H9 (cell line): ENCODE results near the gene LAMB4. TPM values are rescaled to one million over a fixed set of nuclear protein-coding genes. Genes with fewer than 3 reads are reported as not detected.

Experiments
- DNase-seq: peaks from one replicate; pipeline ENCODE4 v3.0.0-alpha.2; 2017
- H2AFZ ChIP-seq: one replicate; pipeline ENCODE4 v1.6.1; 2013; ENCODE audit warnings: mild to moderate bottlenecking, low read length, control low read depth, moderate library complexity
- H2AK5ac ChIP-seq: 2 replicates; pipeline ENCODE4 v1.6.1; 2013; ENCODE audit warnings: low read length, control low read depth, mixed read lengths; ENCODE audit not compliant: insufficient read length
- H2BK120ac ChIP-seq: one replicate; pipeline ENCODE4 v1.6.1; 2013; ENCODE audit warnings: low read depth, mild to moderate bottlenecking, low read length, control low read depth, inconsistent platforms; ENCODE audit not compliant: poor library complexity, severe bottlenecking
- H2BK12ac ChIP-seq: 2 replicates; pipeline ENCODE4 v1.6.1; 2013; ENCODE audit warnings: low read length, control low read depth, mixed read lengths, low read depth; ENCODE audit not compliant: insufficient read length
- H2BK15ac ChIP-seq: 2 replicates; pipeline ENCODE4 v1.6.1; 2013; ENCODE audit warnings: low read depth, low read length, control low read depth
- H2BK20ac ChIP-seq: one replicate; pipeline ENCODE4 v1.6.1; 2013; ENCODE audit warnings: low read depth, mild to moderate bottlenecking, low read length, control low read depth, inconsistent platforms; ENCODE audit not compliant: poor library complexity, severe bottlenecking
- H2BK5ac ChIP-seq: 2 replicates; pipeline ENCODE4 v1.6.1; 2013; ENCODE audit warnings: low read length, control low read depth, mixed read lengths; ENCODE audit not compliant: insufficient read length
- H3K14ac ChIP-seq: 2 replicates; pipeline ENCODE4 v1.6.1; 2013; ENCODE audit warnings: low read length, control low read depth; ENCODE audit not compliant: insufficient read depth
- H3K18ac ChIP-seq: 2 replicates; pipeline ENCODE4 v1.6.1; 2013; ENCODE audit warnings: low read depth, mild to moderate bottlenecking, mixed read lengths, low read length, control low read depth; ENCODE audit not compliant: insufficient read length
- H3K23ac ChIP-seq: 2 replicates; pipeline ENCODE4 v1.6.1; 2013; ENCODE audit warnings: low read length, control low read depth, mixed read lengths, low read depth; ENCODE audit not compliant: insufficient read length
- H3K23me2 ChIP-seq: 2 replicates; pipeline ENCODE4 v1.6.1; 2013; ENCODE audit warnings: low read depth, mild to moderate bottlenecking, mixed read lengths, low read length, control low read depth; ENCODE audit not compliant: insufficient read length, poor library complexity, severe bottlenecking
- H3K27ac ChIP-seq: 2 replicates; pipeline ENCODE4 v1.5.1; 2013; ENCODE audit warnings: low read length, control low read depth, mixed read lengths, low read depth; ENCODE audit not compliant: insufficient read length
- H3K27me3 ChIP-seq: 2 replicates; pipeline ENCODE4 v1.6.1; 2013; ENCODE audit warnings: low read length, control low read depth, inconsistent platforms; ENCODE audit not compliant: insufficient read depth
- H3K4ac ChIP-seq: 2 replicates; pipeline ENCODE4 v1.6.1; 2013; ENCODE audit warnings: low read depth, mild to moderate bottlenecking, control low read depth, inconsistent platforms, low read length, moderate library complexity
- H3K4me1 ChIP-seq: 2 replicates; pipeline ENCODE4 v1.6.1; 2013; ENCODE audit warnings: low read length, control low read depth, inconsistent platforms; ENCODE audit not compliant: insufficient read depth
- H3K4me2 ChIP-seq: 2 replicates; pipeline ENCODE4 v1.6.1; 2013; ENCODE audit warnings: low read length, control low read depth, mixed read lengths; ENCODE audit not compliant: insufficient read length, insufficient read depth
- H3K56ac ChIP-seq: 2 replicates; pipeline ENCODE4 v1.6.1; 2013; ENCODE audit warnings: low read depth, mild to moderate bottlenecking, mixed read lengths, low read length, control low read depth; ENCODE audit not compliant: insufficient read length
- H3K79me1 ChIP-seq: 2 replicates; pipeline ENCODE4 v1.6.1; 2013; ENCODE audit warnings: low read depth, mild to moderate bottlenecking, moderate library complexity, low read length, control low read depth, inconsistent platforms; ENCODE audit not compliant: insufficient read depth, poor library complexity, severe bottlenecking
- H3K79me2 ChIP-seq: 2 replicates; pipeline ENCODE4 v1.6.1; 2013; ENCODE audit warnings: low read length, control low read depth, inconsistent platforms; ENCODE audit not compliant: insufficient read depth
- H3K9ac ChIP-seq: 2 replicates; pipeline ENCODE4 v1.6.1; 2013; ENCODE audit warnings: low read length, control low read depth, mixed read lengths; ENCODE audit not compliant: insufficient read length; ENCODE audit errors: extremely low read depth
- H3K9me3 ChIP-seq: one replicate; pipeline ENCODE4 v1.6.1; 2013; ENCODE audit warnings: low read depth, low read length, inconsistent platforms; ENCODE audit not compliant: control insufficient read depth
- H3T11ph ChIP-seq: one replicate; pipeline ENCODE4 v1.6.1; 2013; ENCODE audit warnings: mild to moderate bottlenecking, low read length, control low read depth, inconsistent platforms
- H4K20me1 ChIP-seq: one replicate; pipeline ENCODE4 v1.6.1; 2013; ENCODE audit not compliant: control insufficient read depth, insufficient read length, insufficient read depth
- H4K5ac ChIP-seq: 2 replicates; pipeline ENCODE4 v1.6.1; 2013; ENCODE audit warnings: low read depth, mild to moderate bottlenecking, mixed read lengths, low read length, control low read depth; ENCODE audit not compliant: insufficient read length
- H4K8ac ChIP-seq: replicated peaks from 2 replicates; pipeline ENCODE4 v1.6.1; 2013; ENCODE audit warnings: low read length, control low read depth, mixed read lengths, low read depth; ENCODE audit not compliant: insufficient read length
- H4K91ac ChIP-seq: 2 replicates; pipeline ENCODE4 v1.6.1; 2013; ENCODE audit warnings: low read depth, mild to moderate bottlenecking, moderate library complexity, mixed read lengths, low read length, control low read depth; ENCODE audit not compliant: insufficient read length
- H3K27ac Mint-ChIP-seq, 3 experiments: 2 replicates in 2 of 3; 3 replicates in 1 of 3; pipeline ENCODE4 v1.8.0; 2020 to 2021; ENCODE audit warnings: mixed read lengths in 3 of 3, mild to moderate bottlenecking in 1 of 3, moderate library complexity in 1 of 3
- H3K27me3 Mint-ChIP-seq: 2 replicates; pipeline ENCODE4 v1.8.0; 2021; ENCODE audit warnings: low read depth, mild to moderate bottlenecking, moderate library complexity, mixed read lengths
- H3K36me3 Mint-ChIP-seq, 3 experiments: 2 replicates in 2 of 3; 3 replicates in 1 of 3; pipeline ENCODE4 v1.8.0; 2020 to 2021; ENCODE audit warnings: low read depth in 3 of 3, mixed read lengths in 3 of 3; ENCODE audit not compliant: insufficient read depth in 1 of 3
- H3K4me1 Mint-ChIP-seq, 2 experiments: 2 replicates each; pipeline ENCODE4 v1.8.0; 2020; ENCODE audit warnings: mixed read lengths in 2 of 2
- H3K4me3 Mint-ChIP-seq, 2 experiments: 2 replicates in 1 of 2; 3 replicates in 1 of 2; pipeline ENCODE4 v1.8.0; 2020 to 2021; ENCODE audit warnings: mild to moderate bottlenecking in 2 of 2, mixed read lengths in 2 of 2, moderate library complexity in 1 of 2
- H3K9me3 Mint-ChIP-seq, 2 experiments: 2 replicates in 1 of 2; 3 replicates in 1 of 2; pipeline ENCODE4 v1.8.0; 2020; ENCODE audit warnings: mild to moderate bottlenecking in 2 of 2, mixed read lengths in 2 of 2, moderate library complexity in 1 of 2
- CTCF ChIP-seq: fragments of 200-600 bp; sonication (generic); conservative IDR thresholded peaks from 3 replicates; pipeline ENCODE4 v1.8.0; 2021; ENCODE audit warnings: antibody characterized with exemption, mild to moderate bottlenecking
- WGBS: extraction: QIAGEN DNeasy Blood & Tissue Kit; methylation state at CpG from one replicate; pipeline ENCODE4 v1.1.7; 2013; ENCODE audit warnings: missing lambda C conversion rate, low lambda C conversion rate, mixed read lengths; ENCODE audit not compliant: insufficient read length; ENCODE audit errors: extremely low coverage; 5-methylcytosine and 5-hydroxymethylcytosine counted together
- total RNA-seq: library from RNA; stranded (reverse); gene quantifications from 2 replicates; pipeline ENCODE4 v1.2.1, GENCODE V29; 2021

LAMB4 gene
- total RNA-seq, 1 experiment from 2014 or later = not detected

- H3K27ac ChIP-seq = no peak overlapping the region
- no peak overlapping the region for H4K5ac ChIP-seq
- no peaks in the 10 kb centered on the region for H3K79me2 ChIP-seq
- Mint-ChIP-seq H3K27me3 (peaks cover 4% of the 10 kb centered on the region), H3K4me1 (no peaks in the 10 kb centered on the region), H3K4me3 (no peak overlapping the region), H3K27ac (no peak overlapping the region), H3K9me3 (no peaks in the 10 kb centered on the region), H3K36me3 (no peaks in the 10 kb centered on the region)
- H3K4me1 ChIP-seq = no peaks in the 10 kb centered on the region
- H3K56ac ChIP-seq = no peak overlapping the region
- H3K23ac ChIP-seq = no peak overlapping the region
- no peak overlapping the region for H3K9ac ChIP-seq
- TF ChIP-seq CTCF = no peak
- no peaks in the 10 kb centered on the region for H3K23me2 ChIP-seq
- H3K27me3 ChIP-seq = no peaks in the 10 kb centered on the region
- no peaks in the 10 kb centered on the region for H3K79me1 ChIP-seq
- WGBS = no CpG with 5 or more reads among the region's 4 CpGs
- no peak overlapping the region for H2BK5ac ChIP-seq
- H3K9me3 ChIP-seq = no peaks in the 10 kb centered on the region
- no peak overlapping the region for H3K4ac ChIP-seq
- H4K20me1 ChIP-seq = no peaks in the 10 kb centered on the region
- H2AFZ ChIP-seq = no peak overlapping the region
- no peak overlapping the region for H3K18ac ChIP-seq
- H3T11ph ChIP-seq = no peak overlapping the region
- H4K91ac ChIP-seq = no peak overlapping the region
- no peak for DNase-seq
- no peak overlapping the region for H2BK120ac ChIP-seq
- H2BK20ac ChIP-seq = no peak overlapping the region
- H2AK5ac ChIP-seq = no peak overlapping the region
- H2BK12ac ChIP-seq = no peak overlapping the region
- no peak overlapping the region for H2BK15ac ChIP-seq
- H4K8ac ChIP-seq = no peak overlapping the region
- H3K14ac ChIP-seq = no peak overlapping the region
- H3K4me2 ChIP-seq = no peak overlapping the region
Measured at GRCh38 chr7:108018668-108019067, 111.5 kb downstream of the LAMB4 start.
